HUES48 (cell line): ENCODE data around the gene FAM111B.
A peak's percentile ranks its signal among the peaks of the same experiment; 100 is the strongest.

ENCODE experiments used
- H3K27ac ChIP-seq: one replicate; pipeline ENCODE4 v1.7.0; 2013; ENCODE audit warnings: low read depth, low read length, inconsistent platforms
- H3K27me3 ChIP-seq: 2 replicates; pipeline ENCODE4 v1.6.1; 2013; ENCODE audit warnings: mild to moderate bottlenecking, low read length; ENCODE audit not compliant: control insufficient read depth, insufficient read depth
- H3K36me3 ChIP-seq: 2 replicates; pipeline ENCODE4 v1.6.1; 2013; ENCODE audit warnings: low read length; ENCODE audit not compliant: control insufficient read depth, insufficient read depth
- H3K4me1 ChIP-seq: 2 replicates; pipeline ENCODE4 v1.6.1; 2013; ENCODE audit warnings: mild to moderate bottlenecking, low read length; ENCODE audit not compliant: control insufficient read depth, insufficient read depth
- H3K4me3 ChIP-seq: 2 replicates; pipeline ENCODE4 v1.5.1; 2013; ENCODE audit warnings: mild to moderate bottlenecking, low read depth, low read length
- H3K9ac ChIP-seq: 2 replicates; pipeline ENCODE4 v1.6.1; 2013; ENCODE audit warnings: mild to moderate bottlenecking, low read depth, low read length, moderate library complexity
- H3K9me3 ChIP-seq: 2 replicates; pipeline ENCODE4 v1.6.1; 2013; ENCODE audit warnings: low read length; ENCODE audit not compliant: control insufficient read depth, insufficient read depth

Gene FAM111B

DNA sequence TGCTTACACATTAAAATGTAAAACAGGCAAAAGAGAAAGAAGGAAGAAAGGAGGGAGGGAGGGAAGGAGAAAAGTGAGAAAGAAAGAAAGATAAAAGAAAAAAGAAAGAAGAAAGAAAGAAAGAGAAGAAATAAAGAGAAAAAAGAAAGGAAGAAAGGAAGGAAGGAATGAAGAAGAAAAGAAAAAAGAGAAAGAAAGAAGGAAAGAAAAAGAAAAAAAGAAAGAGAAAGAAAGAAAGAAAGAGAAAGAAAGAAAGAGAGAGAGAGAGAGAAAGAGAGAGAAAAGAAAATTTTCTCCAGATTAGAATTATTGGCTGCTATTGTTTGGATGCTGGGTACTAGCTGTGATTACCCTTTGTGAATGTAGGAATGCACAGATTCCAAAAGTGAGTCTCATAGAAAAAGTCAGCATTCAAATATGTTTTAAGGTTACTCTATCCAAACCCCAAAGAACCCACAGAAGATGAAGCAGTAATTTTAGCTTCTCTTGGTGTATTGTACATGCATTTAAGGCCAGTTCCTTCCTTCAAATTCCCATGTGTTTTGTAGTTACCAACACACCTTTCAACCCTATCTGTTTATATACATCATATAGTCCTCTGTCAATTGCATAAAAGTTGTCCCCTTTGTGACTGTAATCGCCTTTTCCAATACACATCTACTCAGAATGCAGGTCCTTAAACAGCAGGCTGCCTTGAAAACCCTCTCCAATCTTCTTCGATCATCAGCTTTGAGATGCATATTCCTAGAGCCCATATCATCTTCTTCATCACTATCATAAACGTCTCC, 34.8 kb downstream of the FAM111B start:
- H3K36me3 ChIP-seq, result no peaks in the 10 kb centered on the region; the same call in 1 of the 2 replicates
- H3K9ac ChIP-seq, result peak overlapping the region; percentile 81; the same call in 1 of the 2 replicates
- H3K4me1 ChIP-seq, result peaks cover 22% of the 10 kb centered on the region
- H3K27ac ChIP-seq, result no peak overlapping the region
- H3K4me3 ChIP-seq, result peak overlapping the region; percentile 92
- peaks cover 15% of the 10 kb centered on the region for H3K27me3 ChIP-seq
- H3K9me3 ChIP-seq, result peaks cover 6% of the 10 kb centered on the region; the same call in 1 of the 2 replicates

DNA sequence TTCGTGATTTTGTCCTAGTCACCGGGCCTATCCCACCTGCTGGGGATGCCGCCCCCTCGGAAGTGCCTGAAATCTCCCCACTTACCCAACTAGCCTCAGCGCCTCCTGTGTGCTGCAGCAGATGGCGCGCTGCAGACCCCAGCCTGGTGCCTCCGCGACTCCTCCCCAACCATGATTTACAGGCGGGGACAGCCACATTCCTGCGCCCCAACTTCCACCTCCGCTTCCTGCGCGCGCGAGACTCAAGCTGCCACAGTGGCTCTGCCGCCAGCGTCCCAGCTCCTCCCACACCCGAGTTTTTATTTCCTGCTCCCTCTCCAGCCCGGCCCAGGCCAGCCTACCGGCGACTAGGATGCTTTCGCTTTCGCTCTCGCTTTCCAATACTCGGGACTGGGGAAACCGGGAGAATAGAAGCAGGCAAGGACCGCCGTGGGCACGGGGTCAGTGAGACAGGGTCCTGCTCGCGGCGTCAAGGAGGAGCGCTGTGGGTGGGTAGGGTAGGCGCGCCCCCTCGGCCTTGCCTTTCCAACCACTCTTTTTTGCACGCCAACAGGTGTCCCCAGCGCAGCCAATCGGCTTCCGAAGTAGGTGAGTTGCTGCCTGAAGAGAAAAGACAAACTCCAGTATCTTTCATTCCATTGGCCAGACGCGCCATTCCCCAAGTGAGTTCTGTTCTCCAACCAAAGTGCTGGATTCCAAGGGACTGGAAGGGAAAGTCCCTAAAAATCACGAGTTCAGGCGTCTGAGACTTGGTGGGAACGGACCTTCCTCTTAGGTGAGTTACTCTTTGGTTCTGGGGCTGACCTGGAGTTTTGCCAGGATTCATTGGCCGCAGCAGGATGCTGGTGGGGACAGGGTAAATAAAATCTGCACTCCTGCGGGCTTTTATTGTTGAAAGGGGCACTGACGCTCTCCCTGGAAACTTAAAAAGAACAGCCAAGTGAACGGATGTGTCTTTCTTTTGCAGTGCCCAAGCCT, 35.8 kb downstream of the FAM111B start, which contains the start of gene FAM111A:
TSS of gene FAM111A (plus strand) at position 327 of the 978 bp plus-strand sequence. CDS start 6,017 bp downstream, outside the sequence.
- H3K9ac ChIP-seq, result peak within 1 kb of the TSS; percentile 81
- peak within 1 kb of the TSS; percentile 86 for H3K27ac ChIP-seq
- H3K4me3 ChIP-seq, result peak within 1 kb of the TSS; percentile 92
- peaks cover 22% of the 10 kb centered on the region for H3K4me1 ChIP-seq
- H3K36me3 ChIP-seq, result peaks cover 3% of the 10 kb centered on the region; the same call in 1 of the 2 replicates
- H3K27me3 ChIP-seq, result peaks cover 15% of the 10 kb centered on the region
- H3K9me3 ChIP-seq, result peaks cover 6% of the 10 kb centered on the region; the same call in 1 of the 2 replicates

DNA sequence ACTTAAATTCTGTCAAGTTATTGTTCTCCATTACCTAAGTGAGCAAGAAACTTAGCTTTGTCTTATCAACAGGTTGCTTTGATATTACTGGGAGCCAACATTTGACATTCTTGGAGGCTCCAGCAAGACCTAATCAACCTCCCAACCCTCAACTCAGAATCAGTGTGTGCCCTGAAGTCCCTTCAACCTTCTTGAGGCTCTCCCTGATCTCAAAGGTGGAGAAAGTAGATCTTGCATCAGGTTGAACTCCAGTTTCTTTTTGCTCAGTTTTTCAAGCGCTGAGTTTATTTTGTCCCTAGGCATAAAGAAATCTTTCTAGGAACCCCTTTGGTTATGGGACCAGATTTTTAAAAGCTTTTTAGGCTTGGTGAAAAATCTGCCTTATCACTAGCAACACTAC, 37.1 kb downstream of the FAM111B start:
- peaks cover 9% of the 10 kb centered on the region; the same call in 1 of the 2 replicates for H3K36me3 ChIP-seq
- H3K4me1 ChIP-seq, result peaks cover 22% of the 10 kb centered on the region
- no peak overlapping the region for H3K27ac ChIP-seq
- peaks cover 15% of the 10 kb centered on the region for H3K27me3 ChIP-seq
- peaks cover 6% of the 10 kb centered on the region; the same call in 1 of the 2 replicates for H3K9me3 ChIP-seq
- H3K9ac ChIP-seq, result no peak overlapping the region
- H3K4me3 ChIP-seq, result peak overlapping the region; percentile 59

DNA sequence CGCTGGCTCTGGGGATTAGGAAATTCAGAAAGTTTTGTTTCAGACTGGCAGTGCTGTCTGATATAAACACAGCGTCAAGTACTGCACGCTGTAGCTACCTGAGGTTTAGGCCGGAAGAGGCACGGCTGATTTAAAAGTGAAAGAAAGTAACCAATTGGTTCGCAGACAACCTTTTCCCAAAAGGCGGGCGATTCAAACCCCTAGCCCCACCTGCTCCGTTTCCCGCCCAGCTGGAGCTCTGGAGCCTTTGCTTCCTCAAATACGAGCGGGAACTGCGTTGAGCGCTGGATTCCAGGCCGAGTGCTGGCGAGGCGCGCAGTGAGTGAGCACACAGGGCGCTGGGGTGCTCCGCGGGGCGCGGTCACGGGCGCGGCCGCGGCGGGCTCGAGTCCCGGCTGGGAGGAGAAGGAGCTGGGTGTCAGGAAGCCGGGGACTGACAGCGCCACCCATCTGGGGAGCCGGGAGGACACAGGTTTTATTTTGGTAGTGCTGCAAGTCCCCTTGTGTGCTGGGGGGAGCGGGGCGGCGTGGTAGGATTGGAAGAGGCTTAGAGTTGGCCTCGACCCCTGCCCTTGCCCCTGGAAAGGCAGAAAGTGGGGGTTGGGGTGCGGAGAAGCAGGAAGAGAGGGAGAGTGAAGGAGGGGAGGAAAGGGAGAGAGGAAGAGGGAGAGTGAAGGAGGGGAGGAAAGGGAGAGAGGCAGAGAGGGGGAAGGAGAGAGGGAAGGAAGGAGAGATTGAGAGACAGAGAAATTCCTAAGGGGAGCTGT, 37.7 kb downstream of the FAM111B start:
- Histone ChIP-seq H3K4me1 (peaks cover 22% of the 10 kb centered on the region), H3K4me3 (peak overlapping the region; percentile 59), H3K9me3 (peaks cover 6% of the 10 kb centered on the region; the same call in 1 of the 2 replicates), H3K9ac (peak overlapping the region; percentile 49), H3K36me3 (peaks cover 13% of the 10 kb centered on the region; the same call in 1 of the 2 replicates), H3K27me3 (peaks cover 15% of the 10 kb centered on the region), H3K27ac (peak overlapping the region; percentile 53)

DNA sequence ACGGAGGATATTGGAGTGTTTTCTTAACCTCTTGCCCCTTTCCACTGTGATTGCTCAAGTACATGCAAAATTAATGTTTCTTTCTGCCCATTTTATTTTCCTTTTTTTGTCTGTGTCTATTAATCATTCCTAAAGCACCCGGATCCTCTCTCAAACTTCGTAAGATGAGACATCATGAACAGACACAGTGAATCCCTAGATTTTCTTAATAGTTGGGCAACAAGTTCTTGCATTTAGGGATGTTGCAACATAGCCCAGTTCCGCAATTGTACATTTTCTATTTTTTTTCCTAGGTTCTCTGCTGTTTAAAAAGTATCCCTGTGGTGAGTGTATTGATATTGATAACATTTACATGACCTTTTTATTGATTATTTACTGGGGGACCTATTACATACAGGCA, 38.5 kb downstream of the FAM111B start:
- Histone ChIP-seq H3K9ac (no peak overlapping the region), H3K27ac (no peak overlapping the region), H3K36me3 (peaks cover 19% of the 10 kb centered on the region), H3K9me3 (peaks cover 6% of the 10 kb centered on the region; the same call in 1 of the 2 replicates), H3K4me3 (peak overlapping the region; percentile 59), H3K27me3 (peaks cover 15% of the 10 kb centered on the region), H3K4me1 (peaks cover 22% of the 10 kb centered on the region)

DNA sequence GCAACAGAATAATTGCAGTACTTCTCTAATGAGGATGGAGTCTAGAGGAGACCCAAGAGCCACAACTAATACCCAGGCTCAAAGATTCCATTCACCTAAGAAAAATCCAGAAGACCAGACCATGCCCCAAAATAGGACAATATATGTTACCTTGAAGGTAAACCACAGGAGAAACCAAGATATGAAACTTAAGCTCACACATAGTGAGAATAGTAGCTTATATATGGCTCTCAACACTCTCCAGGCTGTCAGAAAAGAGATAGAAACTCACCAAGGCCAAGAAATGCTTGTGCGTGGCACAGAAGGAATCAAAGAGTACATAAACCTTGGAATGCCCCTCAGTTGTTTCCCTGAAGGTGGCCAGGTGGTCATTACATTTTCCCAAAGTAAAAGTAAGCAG, 44.7 kb downstream of the FAM111B start:
- Histone ChIP-seq H3K36me3 (peaks cover 26% of the 10 kb centered on the region), H3K4me3 (no peak overlapping the region), H3K27me3 (no peaks in the 10 kb centered on the region), H3K9ac (no peak overlapping the region), H3K27ac (no peak overlapping the region), H3K4me1 (no peaks in the 10 kb centered on the region), H3K9me3 (no peaks in the 10 kb centered on the region)

DNA sequence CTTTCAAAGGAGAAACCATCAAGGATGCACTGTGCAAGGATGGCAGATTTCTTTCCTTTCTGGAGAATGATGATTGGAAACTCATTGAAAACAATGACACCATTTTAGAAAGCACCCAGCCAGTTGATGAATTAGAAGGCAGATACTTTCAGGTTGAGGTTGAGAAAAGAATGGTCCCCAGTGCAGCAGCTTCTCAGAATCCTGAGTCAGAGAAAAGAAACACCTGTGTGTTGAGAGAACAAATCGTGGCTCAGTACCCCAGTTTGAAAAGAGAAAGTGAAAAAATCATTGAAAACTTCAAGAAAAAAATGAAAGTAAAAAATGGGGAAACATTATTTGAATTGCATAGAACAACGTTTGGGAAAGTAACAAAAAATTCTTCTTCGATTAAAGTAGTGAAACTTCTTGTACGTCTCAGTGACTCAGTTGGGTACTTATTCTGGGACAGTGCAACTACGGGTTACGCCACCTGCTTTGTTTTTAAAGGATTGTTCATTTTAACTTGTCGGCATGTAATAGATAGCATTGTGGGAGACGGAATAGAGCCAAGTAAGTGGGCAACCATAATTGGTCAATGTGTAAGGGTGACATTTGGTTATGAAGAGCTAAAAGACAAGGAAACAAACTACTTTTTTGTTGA, 45.4 kb downstream of the FAM111B start:
- H3K27ac ChIP-seq, result no peak overlapping the region
- H3K4me3 ChIP-seq, result no peak overlapping the region
- H3K36me3 ChIP-seq, result peaks cover 24% of the 10 kb centered on the region
- no peak overlapping the region for H3K9ac ChIP-seq
- no peaks in the 10 kb centered on the region for H3K9me3 ChIP-seq
- no peaks in the 10 kb centered on the region for H3K4me1 ChIP-seq
- H3K27me3 ChIP-seq, result no peaks in the 10 kb centered on the region

DNA sequence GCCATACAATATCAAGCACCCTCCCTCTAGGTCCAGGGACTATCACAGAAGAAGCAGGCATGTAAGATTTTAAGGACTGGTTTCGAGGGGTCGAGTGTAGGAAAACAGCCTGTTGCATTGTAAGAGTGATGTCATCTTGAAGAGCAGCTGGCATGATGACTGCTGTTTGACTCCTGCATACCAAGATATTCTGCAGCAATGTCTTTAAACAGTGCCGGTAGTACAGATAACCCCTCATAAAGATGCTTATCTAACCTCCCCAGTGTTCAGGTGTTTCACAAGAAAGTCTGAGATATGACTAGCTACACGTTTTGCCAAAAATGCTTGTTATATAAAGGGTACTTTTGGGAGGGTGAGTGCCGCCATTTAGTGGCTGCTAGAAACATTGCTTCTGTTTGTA, 47.6 kb downstream of the FAM111B start:
- Histone ChIP-seq H3K4me3 (no peak overlapping the region), H3K9ac (no peak overlapping the region), H3K36me3 (peaks cover 15% of the 10 kb centered on the region)

DNA sequence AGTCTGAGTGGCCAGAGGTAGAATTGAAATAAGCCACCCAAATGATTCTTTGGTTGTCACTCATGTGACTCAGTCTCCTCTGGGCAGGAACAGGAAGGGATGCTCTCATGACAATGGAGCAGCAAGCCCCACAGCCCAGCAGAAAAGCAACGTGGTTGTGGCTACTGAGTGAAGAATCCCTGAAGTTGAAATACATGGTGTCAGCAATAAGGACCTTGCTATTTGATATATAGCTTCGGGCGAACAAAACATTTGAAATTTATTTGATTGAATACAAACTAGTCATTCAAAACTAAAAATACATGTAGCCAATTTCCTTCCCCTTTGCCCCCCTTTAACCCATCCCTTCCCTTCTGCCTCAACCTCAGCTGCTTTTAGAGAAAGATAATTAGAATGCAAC, 50.4 kb downstream of the FAM111B start:
- Histone ChIP-seq H3K36me3 (no peaks in the 10 kb centered on the region; the same call in 1 of the 2 replicates), H3K27ac (no peak overlapping the region), H3K4me3 (no peak overlapping the region), H3K4me1 (peaks cover 4% of the 10 kb centered on the region; the same call in 1 of the 2 replicates), H3K27me3 (no peaks in the 10 kb centered on the region), H3K9me3 (no peaks in the 10 kb centered on the region), H3K9ac (no peak overlapping the region)

More for the DNA sequence above, 47.6 kb downstream of the FAM111B start:
- Histone ChIP-seq H3K9me3 (no peaks in the 10 kb centered on the region), H3K27me3 (no peaks in the 10 kb centered on the region), H3K27ac (no peak overlapping the region), H3K4me1 (peaks cover 4% of the 10 kb centered on the region; the same call in 1 of the 2 replicates)
